ENCODE measurements around the gene DAB1. TPM values are rescaled to one million over a fixed set of nuclear protein-coding genes. Genes with fewer than 3 reads are reported as not detected.

DAB1 gene
- total and polyA plus RNA-seq, 2 of the 8 experiments (the other 6 are each of a cell fraction or from before 2014, with no cell fraction given) = 4.4 to 11.8 TPM

DNA sequence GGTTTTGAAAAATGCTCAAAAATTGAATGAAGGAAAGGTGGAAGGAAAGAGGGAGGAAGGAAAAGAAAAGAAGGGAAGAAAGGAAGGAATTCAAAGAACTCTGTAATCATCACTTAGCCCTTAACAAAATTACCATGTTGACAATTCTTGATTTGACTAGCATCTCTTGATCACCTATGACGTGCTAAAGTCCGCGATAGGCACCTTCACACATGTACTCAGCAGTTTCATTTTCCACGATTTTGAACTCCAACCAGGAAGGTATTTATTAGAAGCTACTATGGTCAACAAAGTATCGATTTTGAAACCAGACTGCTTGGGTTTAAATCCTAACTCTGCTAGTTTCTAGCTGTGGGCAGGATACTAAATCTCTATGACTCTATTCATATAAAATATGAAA lies 146.9 kb downstream of the DAB1 start:
- no peak overlapping the region for H3K56ac ChIP-seq (replicated peaks; ENCODE audit: insufficient read length, low read depth, low read length)
- H3K9ac ChIP-seq (replicated peaks in 1 of 4; ENCODE audit: extremely low read depth in 1 of 4, low read depth in 3 of 4, low read length in 3 of 4) = peak overlapping the region in 1 of 4 experiments; percentile 34; a peak in 1 of 7 replicates
- H2AK5ac ChIP-seq (ENCODE audit: low read depth, low read length) = no peak overlapping the region
- H3K79me2 ChIP-seq (ENCODE audit: control insufficient read depth in 1 of 2, insufficient read depth in 2 of 2, low read length in 2 of 2) = no peaks in the 10 kb centered on the region
- no peaks in the 10 kb centered on the region for H3K36me3 ChIP-seq (ENCODE audit: control insufficient read depth in 2 of 4, insufficient read depth in 4 of 4, low read length in 3 of 4)
- WGBS, 2 experiments (ENCODE audit: extremely low coverage in 1 of 2, insufficient coverage in 1 of 2, insufficient read length in 1 of 2, insufficient replicate concordance in 2 of 2, low coverage in 1 of 2, low lambda C conversion rate in 2 of 2, missing lambda C conversion rate in 1 of 2) = 79% methylated on average over 5 of the region's 5 CpGs; no CpG with 5 or more reads in 1 of the 2 experiments
- H3K4ac ChIP-seq (replicated peaks; ENCODE audit: insufficient read length, low read depth, low read length) = no peak overlapping the region
- H4K20me1 ChIP-seq (replicated peaks in 1 of 2; ENCODE audit: control insufficient read depth in 1 of 2, insufficient read depth in 2 of 2, low read length in 2 of 2) = no peaks in the 10 kb centered on the region
- ChIA-PET POLR2A (ENCODE audit: partially characterized antibody) (no interaction called here), CTCF (ENCODE audit: partially characterized antibody) (interaction anchor here (1.0 kb wide), 1 partner anchor 21 kb away, joined by 3 read pairs; no protein-coding TSS in a partner anchor)
- H2BK120ac ChIP-seq (replicated peaks; ENCODE audit: low read depth, low read length) = no peak overlapping the region
- no peak overlapping the region for H4K8ac ChIP-seq (ENCODE audit: extremely low read depth, insufficient read depth, low read length)
- no peak overlapping the region for H4K5ac ChIP-seq (ENCODE audit: insufficient read length, low read depth, low read length)
- H3K27ac ChIP-seq (ENCODE audit: low read depth, low read length) = no peak overlapping the region
- H4K91ac ChIP-seq (replicated peaks; ENCODE audit: insufficient read length, low read length) = no peak overlapping the region
- no peak overlapping the region for H3K18ac ChIP-seq (ENCODE audit: extremely low read depth, low read length)
- no peaks in the 10 kb centered on the region for H3K23me2 ChIP-seq (ENCODE audit: low read depth, low read length)
- H2BK20ac ChIP-seq (ENCODE audit: low read length) = no peak overlapping the region
- no peak for FAIRE-seq
- H3K4me1 ChIP-seq (replicated peaks in 1 of 4; ENCODE audit: control insufficient read depth in 3 of 4, insufficient read depth in 4 of 4, low read length in 3 of 4) = no peaks in the 10 kb centered on the region
- H2AFZ ChIP-seq (ENCODE audit: low read length) = no peak overlapping the region
- H3K27me3 ChIP-seq (replicated peaks in 1 of 4; ENCODE audit: control insufficient read depth in 3 of 4, extremely low read depth in 1 of 4, insufficient read depth in 3 of 4, low read length in 3 of 4) = no peaks in the 10 kb centered on the region
- no peak overlapping the region for H3K14ac ChIP-seq (ENCODE audit: insufficient read length)
- no peak for TF ChIP-seq YY1 (IDR thresholded peaks at IDR 0.05; ENCODE audit: low read depth, low read length)
- no peak for TF ChIP-seq POU5F1 (IDR thresholded peaks at IDR 0.05; ENCODE audit: low read depth, low read length)
- no peak for TF ChIP-seq TBP (IDR thresholded peaks at IDR 0.05; ENCODE audit: low read depth, low read length)
- TF ChIP-seq RBBP5 (IDR thresholded peaks at IDR 0.05; ENCODE audit: borderline replicate concordance, low read depth, low read length) = no peak
- TF ChIP-seq TEAD4 (IDR thresholded peaks at IDR 0.05; ENCODE audit: low read depth, low read length) = no peak
- no peak overlapping the region for H3K4me3 ChIP-seq (ENCODE audit: extremely low read depth in 1 of 4, insufficient read depth in 2 of 4, low read depth in 3 of 4, low read length in 4 of 4)
- no peak for DNase-seq (ENCODE audit: low read depth in 1 of 2, low spot score in 2 of 2)
- no peaks in the 10 kb centered on the region for H3K79me1 ChIP-seq (ENCODE audit: low read depth, low read length)
- H3K23ac ChIP-seq (ENCODE audit: insufficient read length) = no peak overlapping the region
- H3K9me3 ChIP-seq (ENCODE audit: insufficient read depth in 2 of 2, low read depth in 1 of 2, low read length in 1 of 2) = no peaks in the 10 kb centered on the region
- no peak overlapping the region for H2BK12ac ChIP-seq (ENCODE audit: low read depth, low read length)
- H3K4me2 ChIP-seq (ENCODE audit: insufficient read depth in 1 of 2, low read depth in 2 of 2, low read length in 2 of 2) = no peak overlapping the region
- no peak overlapping the region for H2BK5ac ChIP-seq (ENCODE audit: low read depth, low read length)
- H2BK15ac ChIP-seq (ENCODE audit: low read length) = no peak overlapping the region

Measured in H1 (cell line).